NCI-H2196 treated with DMSO at 0.1 percent for 48 hours (cell line): ENCODE measurements around the gene HIVEP1.

Experiments
- DNase-seq: peaks from one replicate; lab custom pipeline; 2025; ENCODE audit not compliant: unreplicated experiment; lab: John Stamatoyannopoulos, UW

HIVEP1 gene

DNA sequence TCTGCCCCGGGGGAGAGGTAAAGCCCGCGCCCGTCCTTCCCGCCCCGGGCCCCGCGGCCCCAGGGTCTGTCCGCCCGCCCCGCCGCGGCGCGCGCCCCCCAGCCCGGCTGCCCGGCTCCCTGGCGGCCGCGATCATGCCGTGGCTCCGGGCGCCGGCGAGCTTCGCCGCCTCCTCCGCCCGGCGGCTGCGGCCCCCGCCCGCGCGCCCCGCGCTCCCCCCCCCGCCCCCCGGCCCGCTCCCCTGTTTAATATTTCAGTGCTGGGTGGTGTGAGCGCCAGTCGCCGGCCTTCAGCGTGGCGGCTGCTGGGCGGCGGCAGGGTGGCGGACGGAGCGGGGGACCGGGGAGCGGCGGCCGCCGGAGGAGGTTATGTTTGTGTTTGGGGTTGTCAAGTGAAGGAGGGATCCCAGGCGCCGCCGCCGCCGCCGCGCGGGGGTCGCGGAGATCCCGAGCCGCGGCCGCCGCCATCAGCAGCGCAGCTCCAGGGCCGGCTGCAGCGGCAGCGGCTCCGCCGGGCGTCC is at the start of gene HIVEP1:
HIVEP1 (plus strand) TSS at position 275 of the 520 bp plus-strand sequence. CDS start 3,317 bp downstream, outside the sequence.
- DNase-seq = no peak

DNA sequence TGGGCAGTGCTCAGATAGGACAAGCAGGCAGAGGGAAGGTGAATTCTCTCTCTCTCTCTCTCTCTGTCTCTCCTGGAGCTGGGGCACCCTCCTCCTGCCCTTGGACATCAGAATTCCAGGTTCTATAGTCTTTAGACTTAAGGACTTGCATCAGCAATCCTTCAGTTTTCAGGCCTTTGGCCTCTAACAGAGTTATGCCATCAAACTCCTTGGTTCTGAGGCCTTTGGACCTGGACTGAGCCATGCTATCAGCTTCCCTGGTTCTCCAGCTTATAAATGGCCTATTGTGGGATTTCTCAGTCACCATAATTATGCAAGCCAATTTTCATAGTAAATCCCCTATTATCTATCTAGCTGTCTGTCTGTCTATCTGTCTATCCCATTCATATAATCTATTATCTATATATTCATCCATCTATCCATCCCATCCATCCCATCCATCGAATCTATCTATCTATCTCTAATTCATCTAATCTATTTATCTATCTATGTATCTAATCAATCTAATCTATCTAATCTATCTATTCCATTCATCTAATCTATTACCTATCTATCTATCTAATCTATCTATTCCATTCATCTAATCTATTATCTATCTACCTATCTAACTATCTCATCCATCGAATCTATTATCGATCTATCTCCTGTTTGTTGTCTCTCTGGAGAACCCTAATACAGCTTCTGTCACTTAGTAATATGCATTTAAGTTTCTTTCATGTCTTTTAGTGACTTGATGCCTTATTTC is 48.2 kb upstream of the HIVEP1 start:
- DNase-seq = no peak

DNA sequence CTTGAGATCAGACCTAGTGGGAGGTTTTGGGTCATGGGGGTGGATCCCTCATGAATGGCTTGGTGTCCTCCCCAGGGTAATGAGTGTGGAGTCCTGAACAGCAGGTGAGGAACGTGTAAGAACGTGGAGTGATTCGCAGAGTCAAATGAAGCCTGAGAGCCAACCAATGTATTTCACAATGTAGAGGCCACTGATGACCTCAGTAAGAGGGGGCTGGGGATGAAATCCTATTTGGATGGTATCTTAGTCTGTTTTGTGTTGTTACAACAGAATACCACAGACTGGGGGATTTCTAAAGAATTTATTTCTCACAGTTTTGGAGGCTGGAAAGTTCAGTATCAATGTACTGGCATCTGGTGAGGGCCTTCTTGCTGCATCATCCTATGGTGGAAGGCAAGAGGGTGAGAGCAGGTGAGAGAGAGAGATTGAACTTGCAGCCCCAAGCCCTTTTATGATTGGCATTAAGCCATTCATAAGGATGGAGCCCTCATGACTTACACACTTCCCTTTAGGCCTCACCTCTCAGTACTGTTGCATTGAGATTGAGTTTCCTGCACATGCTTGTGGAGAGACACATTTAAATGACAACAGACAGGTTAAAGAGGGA is 47.3 kb upstream of the HIVEP1 start:
- no peak for DNase-seq

DNA sequence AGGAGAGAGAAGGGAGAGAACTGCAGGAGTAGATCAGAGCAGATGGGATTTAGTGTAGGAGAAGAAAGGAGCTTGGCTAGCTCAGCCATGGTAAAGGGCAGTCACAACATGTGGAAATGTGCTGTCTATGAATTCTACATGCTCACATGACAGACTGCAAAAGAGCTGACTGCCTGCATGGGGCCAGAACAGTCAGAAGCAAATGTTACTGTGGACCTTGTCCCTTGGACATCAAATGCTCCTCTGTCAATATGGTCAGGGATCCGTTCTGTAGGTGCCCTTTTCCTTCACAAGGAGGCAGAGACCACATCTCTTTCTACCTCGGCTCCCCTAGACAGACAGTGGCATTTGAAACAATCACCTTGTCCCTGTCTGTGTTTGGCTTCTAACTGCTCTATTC is 46.6 kb upstream of the HIVEP1 start:
- no peak for DNase-seq

DNA sequence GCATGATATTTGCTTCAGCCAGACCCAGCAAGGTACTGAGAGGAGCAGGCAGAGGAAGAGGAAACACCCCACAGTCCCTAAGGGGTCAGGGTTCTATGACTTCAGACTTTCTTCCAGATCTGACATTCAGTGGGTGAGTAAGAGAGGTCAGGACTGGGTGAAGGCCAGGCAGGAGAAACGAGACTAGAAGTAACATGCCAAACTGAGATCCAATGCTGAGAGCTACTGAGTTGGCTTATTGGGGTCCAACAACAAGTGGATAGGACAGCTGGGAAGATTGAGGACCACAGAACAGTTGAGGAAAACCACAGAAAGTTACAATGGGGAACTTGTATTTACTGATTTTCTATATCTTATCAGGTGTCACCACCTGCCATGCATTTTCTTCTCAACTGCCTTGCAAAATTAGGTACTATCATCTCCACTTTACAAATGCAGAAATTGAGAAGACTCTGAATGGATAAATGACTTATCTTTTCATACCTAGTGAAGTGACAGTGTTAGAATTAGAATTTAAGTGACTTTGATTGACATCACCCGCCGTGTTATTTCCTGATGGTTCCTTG is 43.8 kb upstream of the HIVEP1 start:
- no peak for DNase-seq

DNA sequence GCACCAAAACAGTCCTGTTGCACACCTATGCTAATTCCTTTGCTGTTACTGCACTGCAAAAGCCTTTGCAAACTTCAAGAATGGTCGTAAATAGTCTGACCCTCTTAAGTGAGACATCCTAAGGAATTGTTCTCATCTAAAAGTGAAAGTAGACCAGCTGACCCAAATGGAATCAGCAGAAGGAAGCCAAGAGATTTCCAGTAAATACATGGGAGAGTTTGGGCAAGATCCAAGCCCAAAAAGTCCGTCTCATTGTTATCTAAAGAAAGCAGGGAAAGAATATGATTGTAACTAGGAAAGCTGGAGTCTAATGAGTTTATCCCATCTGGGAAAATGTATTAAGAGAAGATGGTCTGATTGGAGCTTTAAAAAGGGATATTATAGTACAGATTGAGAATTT is 43.0 kb upstream of the HIVEP1 start:
- DNase-seq = no peak

DNA sequence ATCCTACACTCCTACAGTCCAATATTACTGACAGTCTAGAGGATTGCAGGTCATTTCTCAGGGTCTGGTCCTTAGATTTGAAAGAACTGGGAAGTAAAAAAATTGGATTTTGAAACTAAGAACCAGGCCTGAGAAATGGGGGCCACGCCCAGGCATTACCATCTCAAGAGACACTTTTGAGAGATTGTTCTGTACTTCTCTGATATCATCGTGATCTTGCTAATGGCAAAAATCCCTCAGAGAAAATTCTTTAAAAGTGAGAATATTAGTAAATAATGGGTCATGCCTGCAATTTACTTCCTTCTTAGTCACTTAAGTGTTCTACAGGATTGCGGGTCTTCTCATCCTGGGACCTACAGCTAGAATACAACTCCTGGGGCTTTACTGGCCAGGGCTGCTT is 42.0 kb upstream of the HIVEP1 start:
- no peak for DNase-seq

DNA sequence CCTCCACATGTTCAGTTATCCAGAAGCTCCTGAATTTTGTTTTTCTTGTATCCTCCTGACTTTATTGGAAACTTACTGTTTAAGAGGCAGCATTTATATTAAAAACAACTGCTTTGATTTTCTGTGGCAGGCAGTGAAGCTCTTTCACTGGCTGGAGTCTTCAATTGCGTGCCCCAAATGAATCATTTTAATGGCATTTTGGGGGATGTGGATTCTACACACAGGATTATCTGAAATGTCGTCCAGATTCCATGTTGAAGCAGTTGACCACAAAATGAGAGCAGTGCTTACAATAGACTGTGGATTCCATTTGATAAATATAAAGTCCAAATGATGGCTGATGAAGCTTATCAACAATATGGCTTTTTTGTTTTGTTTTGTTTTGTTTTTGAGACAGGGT is 41.0 kb upstream of the HIVEP1 start:
- DNase-seq = no peak

DNA sequence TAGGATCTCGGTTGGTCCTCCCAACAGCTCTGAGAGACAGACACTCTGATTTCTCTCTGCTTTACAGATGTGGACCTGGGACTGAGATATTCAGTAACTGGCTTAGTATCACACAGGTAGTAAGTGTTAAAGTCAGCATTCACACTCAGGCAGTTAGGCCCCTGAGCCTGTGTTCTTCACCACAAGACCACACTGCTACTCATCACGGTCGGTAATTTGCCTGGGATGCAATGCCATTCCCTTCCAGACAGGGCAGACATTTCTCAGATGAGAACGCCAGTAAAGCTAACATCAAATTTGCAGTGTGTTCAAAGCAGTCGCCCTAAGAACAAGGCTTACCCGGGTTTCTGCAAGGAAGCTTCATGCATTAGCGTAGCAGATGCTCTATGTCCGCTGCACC is 39.8 kb upstream of the HIVEP1 start:
- no peak for DNase-seq

DNA sequence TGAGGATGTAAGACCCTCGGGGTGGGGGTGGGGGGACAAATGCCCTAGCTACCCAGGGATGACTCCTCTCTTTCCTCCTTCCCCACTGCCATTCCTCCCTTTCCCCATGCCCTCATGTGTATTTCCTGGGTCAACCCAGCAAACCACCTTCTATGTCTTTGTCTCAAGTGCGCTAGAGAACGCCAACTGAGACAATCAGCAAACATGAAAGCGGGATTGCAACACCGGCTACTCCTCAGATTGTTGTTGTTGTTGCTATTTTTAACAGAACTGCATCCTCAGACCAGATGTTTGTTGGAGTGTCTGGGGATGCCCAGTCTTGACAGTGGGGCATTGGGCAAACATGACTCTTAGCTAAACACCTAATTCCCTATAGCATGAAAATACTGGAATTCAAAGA is 39.3 kb upstream of the HIVEP1 start:
- DNase-seq = no peak

DNA sequence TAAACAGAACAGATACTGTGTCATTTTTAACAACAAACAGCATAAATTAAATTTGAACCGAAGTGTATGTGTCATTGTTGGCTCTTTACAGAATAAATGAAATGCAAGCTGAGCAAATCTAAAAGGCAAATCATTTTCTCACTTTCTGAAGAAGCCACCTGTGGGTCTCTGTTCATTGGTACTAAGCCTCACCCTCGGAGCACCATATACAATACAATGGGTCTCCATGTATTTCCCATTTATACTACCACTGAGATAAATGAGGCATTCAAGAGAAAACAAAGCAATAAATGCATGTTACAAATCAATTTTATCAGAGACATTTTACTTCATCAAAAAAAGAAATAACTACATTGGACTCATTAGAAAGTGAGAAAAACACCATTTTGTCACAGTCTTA is 38.9 kb upstream of the HIVEP1 start:
- DNase-seq = no peak

DNA sequence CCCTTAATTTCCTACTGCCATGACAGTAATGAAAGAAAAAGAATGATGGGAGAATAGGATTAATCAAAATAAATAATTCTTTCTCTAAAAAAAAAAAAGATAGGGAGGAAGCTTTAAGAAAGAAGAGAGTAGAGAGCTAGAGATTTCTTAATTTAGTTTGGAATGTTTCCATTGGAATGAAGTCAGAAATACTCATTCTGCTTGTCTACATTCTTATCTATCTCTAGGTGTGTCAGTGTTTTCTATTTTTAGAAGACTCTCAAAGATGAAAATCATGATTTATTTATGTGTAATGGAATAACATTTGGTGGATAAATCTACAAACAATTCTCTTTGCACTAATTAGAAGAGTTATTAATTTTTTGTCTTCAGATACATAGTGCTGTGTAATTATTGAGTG is 38.0 kb upstream of the HIVEP1 start:
- DNase-seq = no peak

DNA sequence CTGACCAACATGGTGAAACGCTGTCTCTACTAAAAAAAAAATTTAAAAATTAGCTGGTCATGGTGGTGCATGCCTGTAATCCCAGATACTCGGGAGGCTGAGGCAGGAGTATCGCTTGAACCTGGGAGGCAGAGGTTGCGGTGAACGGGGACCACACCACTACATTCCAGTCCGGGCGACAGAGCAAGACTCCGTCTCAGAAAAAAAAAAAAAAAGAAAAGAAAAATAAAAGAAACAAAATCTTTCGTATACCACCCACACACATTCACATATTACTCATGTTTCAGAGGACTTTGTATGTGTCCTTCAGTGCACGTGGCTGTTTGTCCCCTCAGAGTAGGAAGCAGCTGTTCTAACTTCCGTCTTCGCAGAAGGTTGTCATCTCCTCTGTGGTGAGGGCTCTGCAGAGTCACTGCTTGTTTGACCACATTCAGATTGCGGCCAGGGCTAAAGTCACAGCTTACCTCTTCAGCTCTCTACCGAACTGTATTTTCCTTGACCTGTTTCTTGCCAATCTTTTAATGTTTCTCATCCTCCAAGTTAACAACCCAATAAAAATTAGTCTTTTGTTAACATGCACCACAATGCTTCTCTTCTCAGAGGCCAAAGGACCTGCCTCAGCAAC is 36.6 kb upstream of the HIVEP1 start:
- DNase-seq = no peak

DNA sequence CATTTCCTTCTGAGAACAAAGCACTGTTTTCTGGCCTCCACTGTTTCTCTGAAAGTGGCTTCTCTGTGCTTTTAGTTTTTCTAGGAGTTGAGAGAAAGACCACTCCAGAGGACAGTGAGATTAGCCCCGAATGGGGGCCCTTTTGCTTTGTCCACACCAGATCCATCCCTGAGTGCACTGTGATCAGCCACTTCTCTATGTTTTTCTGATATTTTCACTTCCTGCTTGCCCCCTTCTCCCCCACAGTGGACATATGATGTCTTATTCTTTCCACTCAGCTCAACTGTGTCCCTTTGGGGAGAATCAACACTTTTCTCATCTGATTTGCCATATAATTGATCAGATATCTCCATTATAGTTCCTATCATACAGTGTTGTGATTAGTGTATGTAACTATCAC is 35.6 kb upstream of the HIVEP1 start:
- DNase-seq = no peak

DNA sequence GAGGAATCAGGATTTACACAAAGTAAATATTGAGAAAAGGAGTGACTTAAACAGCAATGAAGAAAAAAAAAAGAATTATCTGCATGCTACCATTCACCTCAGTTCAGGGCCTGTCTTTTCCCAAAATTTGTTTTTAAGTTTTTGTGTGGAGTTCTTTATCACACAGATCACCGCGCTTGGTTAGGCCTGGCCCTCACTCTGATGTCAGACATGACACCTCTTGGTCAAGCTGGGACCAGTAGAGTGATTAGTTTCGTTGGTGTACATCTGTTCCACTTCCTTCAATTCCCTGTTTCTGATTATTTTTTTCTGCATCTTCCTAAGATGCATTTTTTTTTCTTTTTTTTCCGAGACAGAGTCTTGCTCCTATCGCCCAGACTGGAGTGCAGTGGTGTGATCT is 34.9 kb upstream of the HIVEP1 start:
- DNase-seq = no peak

DNA sequence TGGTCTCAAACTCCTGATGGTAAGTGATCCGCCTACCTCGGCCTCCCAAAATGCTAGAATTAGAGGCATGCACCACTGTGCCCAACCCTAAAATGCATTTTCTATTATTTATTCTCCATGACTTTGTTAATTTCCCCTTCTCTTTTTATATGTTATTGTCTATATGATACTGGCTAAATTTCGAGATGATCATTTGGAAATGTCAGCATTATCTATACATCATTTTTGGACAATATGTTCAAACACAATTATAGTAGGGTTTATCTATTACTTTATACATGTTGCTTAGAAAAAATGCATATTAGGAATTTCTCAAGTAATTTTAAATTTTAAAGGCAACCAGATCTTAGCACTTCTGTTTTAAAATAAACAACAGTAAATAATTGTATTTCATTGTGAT is 34.4 kb upstream of the HIVEP1 start:
- no peak for DNase-seq

DNA sequence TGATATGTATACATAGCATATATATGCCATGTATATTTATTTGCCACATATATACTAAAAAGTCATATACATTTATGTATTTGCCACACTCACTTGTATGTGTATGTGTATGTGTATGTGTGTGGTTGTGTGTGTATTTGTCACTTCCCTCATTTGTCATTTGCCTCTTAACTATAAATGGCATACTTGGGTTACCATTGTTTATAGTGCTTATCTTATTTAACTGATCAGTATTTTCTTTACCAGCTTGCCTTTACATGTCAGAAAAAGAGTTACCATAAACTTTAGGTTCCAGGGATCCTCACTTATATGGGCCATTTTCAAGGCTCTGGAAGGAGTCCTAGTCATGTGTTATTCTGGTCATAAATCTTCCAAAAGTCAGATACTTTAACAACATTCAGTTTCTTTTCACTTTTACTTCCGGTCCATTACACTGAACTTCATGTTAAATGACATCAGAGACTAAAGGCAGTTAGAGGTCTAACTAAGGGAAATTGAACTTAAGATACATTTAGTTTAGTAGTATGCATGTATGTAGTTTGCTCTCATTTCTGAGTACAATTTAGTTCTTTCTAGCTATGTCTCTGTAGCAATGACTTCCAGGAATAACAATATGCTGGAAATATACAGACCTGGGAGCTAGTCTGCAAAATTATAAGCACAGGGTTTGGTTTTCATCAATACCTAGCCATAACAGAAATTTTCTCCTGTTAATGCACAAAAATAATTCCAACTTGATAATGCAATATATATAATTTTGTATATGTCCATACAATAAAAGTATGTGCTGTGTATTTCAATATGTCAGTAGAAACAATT is 33.7 kb upstream of the HIVEP1 start:
- DNase-seq = no peak

DNA sequence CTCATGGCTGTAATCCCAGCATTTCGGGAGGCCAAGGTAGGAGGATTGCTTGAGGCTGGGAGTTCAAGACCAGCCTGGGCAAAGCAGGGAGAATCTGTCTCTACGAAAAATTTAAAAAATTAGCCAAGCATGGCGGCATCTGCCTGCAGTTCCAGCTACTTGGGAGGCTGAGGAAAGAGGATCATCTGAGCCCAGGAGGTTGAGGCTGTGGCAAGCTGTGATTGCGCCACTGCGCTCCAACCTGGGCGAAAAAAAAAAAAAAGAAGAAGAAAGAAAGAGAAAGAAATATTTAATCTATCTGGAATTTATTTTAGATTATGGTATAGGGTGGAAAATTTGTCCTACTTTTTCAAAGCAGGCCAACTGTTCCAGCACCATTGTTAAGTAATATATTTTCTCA is 32.2 kb upstream of the HIVEP1 start:
- no peak for DNase-seq

DNA sequence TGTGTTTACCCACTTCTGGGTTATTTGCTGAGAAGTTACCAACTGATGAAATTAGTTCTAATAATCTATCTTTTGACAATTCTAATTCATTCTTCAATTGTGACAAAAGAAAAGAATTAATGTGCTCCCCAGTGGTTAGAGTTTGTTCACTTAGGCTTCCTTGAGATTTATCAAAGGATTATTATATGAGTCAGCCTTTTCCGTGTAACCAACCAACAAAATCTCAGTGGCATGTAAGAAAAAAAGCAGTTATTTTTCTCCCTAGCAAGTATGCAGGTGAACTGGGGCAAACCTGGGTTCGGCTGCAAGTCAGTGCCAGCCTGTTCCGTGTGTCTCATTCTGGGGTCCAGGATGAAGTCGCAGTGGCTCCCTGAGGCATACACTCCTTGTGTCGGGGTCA is 28.8 kb upstream of the HIVEP1 start:
- no peak for DNase-seq

DNA sequence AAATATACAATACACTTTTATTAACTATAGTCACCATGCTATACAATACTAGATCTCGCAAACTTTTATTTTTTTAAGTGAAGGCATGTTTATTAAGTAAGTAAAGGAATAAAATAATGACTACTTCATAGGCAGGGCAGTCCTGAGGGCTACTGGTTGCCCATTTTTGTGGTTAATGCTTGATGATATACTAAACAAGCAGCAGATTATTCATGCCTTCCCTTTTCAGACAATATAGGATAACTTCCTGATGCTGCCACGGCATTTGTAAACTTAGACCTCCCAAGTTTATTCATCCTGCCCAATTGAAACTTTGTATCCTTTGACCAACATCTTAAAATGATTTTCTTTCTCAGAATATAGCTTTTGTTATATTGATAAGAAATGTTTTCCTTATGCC is 24.7 kb upstream of the HIVEP1 start:
- no peak for DNase-seq

DNA sequence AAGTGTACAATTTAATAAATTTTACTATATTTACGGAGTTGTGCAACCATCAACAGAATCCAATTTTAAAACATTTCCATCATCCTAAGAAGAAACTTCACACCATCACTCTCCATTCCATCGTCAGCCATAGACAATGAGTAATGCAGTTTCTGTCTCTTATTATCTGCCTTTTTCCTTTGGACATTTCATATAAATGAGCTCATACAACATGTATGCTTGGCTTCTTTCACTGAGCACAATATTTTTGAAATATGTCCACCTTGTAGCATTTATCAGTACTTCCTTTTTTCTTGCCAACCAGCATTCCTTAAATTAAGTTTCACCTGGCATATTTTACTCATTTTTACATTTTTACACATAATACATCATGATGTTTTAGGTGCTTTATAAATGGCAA is 22.7 kb upstream of the HIVEP1 start:
- no peak for DNase-seq
